RCC 7860 (cell line): ENCODE data around the gene SYT1.

Experiments used
- DNase-seq: peaks from one replicate; pipeline ENCODE4 v3.0.0-alpha.2; 2015; ENCODE audit warnings: low spot score
- FAIRE-seq: peaks from 2 replicates; lab custom pipeline; 2012; peaks lifted over from hg19 to GRCh38; lab: Jason Lieb, UNC

The SYT1 gene

GRCh38 chr12:78888568-78888967 is 24.0 kb downstream of the SYT1 start:
- peak; percentile 53 for FAIRE-seq

GRCh38 chr12:78891646-78892353 is 27.2 kb downstream of the SYT1 start:
- no peak for FAIRE-seq

More at GRCh38 chr12:78888568-78888967, 24.0 kb downstream of the SYT1 start:
- peak; percentile 62 for DNase-seq

GRCh38 chr12:78898416-78898815 is 33.8 kb downstream of the SYT1 start:
- no peak for FAIRE-seq

More at GRCh38 chr12:78891646-78892353, 27.2 kb downstream of the SYT1 start:
- DNase-seq: no peak

GRCh38 chr12:78914859-78915331 is 50.3 kb downstream of the SYT1 start:
- DNase-seq: no peak
- no peak for FAIRE-seq

More at GRCh38 chr12:78898416-78898815, 33.8 kb downstream of the SYT1 start:
- DNase-seq: no peak

GRCh38 chr12:78916845-78917480 is 52.4 kb downstream of the SYT1 start:
- FAIRE-seq (peak; percentile 91), DNase-seq (peak; percentile 72)

GRCh38 chr12:78917513-78917912 is 52.9 kb downstream of the SYT1 start:
- FAIRE-seq: no peak

GRCh38 chr12:78918268-78918667 is 53.7 kb downstream of the SYT1 start:
- DNase-seq (no peak), FAIRE-seq (no peak)

More at GRCh38 chr12:78917513-78917912, 52.9 kb downstream of the SYT1 start:
- DNase-seq: no peak

- FAIRE-seq (peak; percentile 78), DNase-seq (peak; percentile 79)
Measured at GRCh38 chr12:78928200-78929074, 63.9 kb downstream of the SYT1 start.

GRCh38 chr12:78929075-78929418 is 64.5 kb downstream of the SYT1 start:
- FAIRE-seq: no peak
- DNase-seq: no peak

- DNase-seq (no peak), FAIRE-seq (no peak)
Measured at GRCh38 chr12:78931466-78931990, 67.0 kb downstream of the SYT1 start.

GRCh38 chr12:78933014-78933413 is 68.4 kb downstream of the SYT1 start:
- DNase-seq: no peak
- no peak for FAIRE-seq

- FAIRE-seq (no peak), DNase-seq (no peak)
Measured at GRCh38 chr12:78938341-78939084, 73.9 kb downstream of the SYT1 start.

GRCh38 chr12:78949532-78949931 is 85.0 kb downstream of the SYT1 start:
- no peak for FAIRE-seq

GRCh38 chr12:78951803-78952551 is 87.4 kb downstream of the SYT1 start:
- no peak for FAIRE-seq

More at GRCh38 chr12:78949532-78949931, 85.0 kb downstream of the SYT1 start:
- no peak for DNase-seq

GRCh38 chr12:78952552-78952929 is 88.0 kb downstream of the SYT1 start:
- DNase-seq: no peak
- no peak for FAIRE-seq

More at GRCh38 chr12:78951803-78952551, 87.4 kb downstream of the SYT1 start:
- no peak for DNase-seq

GRCh38 chr12:78958941-78959340 is 94.4 kb downstream of the SYT1 start:
- FAIRE-seq (no peak), DNase-seq (no peak)

- FAIRE-seq (no peak), DNase-seq (no peak)
Measured at GRCh38 chr12:78959556-78959955, 95.0 kb downstream of the SYT1 start.

- no peak for FAIRE-seq
- DNase-seq: no peak
Measured at GRCh38 chr12:78961171-78961570, 96.6 kb downstream of the SYT1 start.

- no peak for DNase-seq
- FAIRE-seq: no peak
Measured at GRCh38 chr12:78963439-78964227, 99.1 kb downstream of the SYT1 start.
